GM12874 (cell line): ENCODE measurements around the gene PCDH9.

Experiments used
- CTCF ChIP-seq: IDR thresholded peaks from 2 replicates; pipeline ENCODE4 v1.5.1; 2011; ENCODE audit warnings: low read depth, mild to moderate bottlenecking, control low read depth, low read length, moderate library complexity; ENCODE audit not compliant: insufficient read depth

The PCDH9 gene

GRCh38 chr13:66829803-66830202, 400.3 kb downstream of the PCDH9 start:
- no peak for TF ChIP-seq CTCF

GRCh38 chr13:66826398-66826797, 403.7 kb downstream of the PCDH9 start:
- no peak for TF ChIP-seq CTCF

- TF ChIP-seq CTCF = no peak
These were observed 408.6 kb downstream of the PCDH9 start for GRCh38 chr13:66821551-66821950.

GRCh38 chr13:66811455-66811854, 418.7 kb downstream of the PCDH9 start:
- TF ChIP-seq CTCF = no peak

- TF ChIP-seq CTCF = no peak
These were observed 420.7 kb downstream of the PCDH9 start for GRCh38 chr13:66809485-66809884.

DNA sequence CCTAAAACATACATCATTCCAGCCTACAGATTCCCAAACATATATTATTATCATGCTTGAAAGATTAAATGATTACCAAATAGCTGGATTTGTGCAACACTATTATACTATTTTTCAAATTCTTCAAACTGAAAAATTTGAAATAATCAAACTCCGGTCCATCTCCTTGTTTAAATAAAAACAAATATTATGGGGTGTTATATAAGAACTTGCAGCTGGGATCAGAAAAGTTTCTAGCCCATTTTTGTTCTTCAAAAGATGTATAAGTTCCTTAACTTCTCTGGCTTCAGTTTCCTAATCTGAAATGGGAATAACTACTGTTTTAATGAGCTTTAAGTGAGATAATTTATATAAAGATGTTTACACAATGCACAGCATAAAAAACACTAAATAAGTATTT, 422.9 kb downstream of the PCDH9 start:
- TF ChIP-seq CTCF = no peak

GRCh38 chr13:66805657-66806056, 424.5 kb downstream of the PCDH9 start:
- no peak for TF ChIP-seq CTCF

GRCh38 chr13:66803808-66804456, 426.2 kb downstream of the PCDH9 start:
- no peak for TF ChIP-seq CTCF
